GM12878 (cell line): Measurements from ENCODE around the gene SLC25A26. TPM values are rescaled to one million over a fixed set of nuclear protein-coding genes. Genes with fewer than 3 reads are reported as not detected.

ENCODE experiments used
- ATAC-seq: fragments of 200-7000 bp; cut with Tn5 transposase; 3 replicates; pipeline ENCODE4 v1.9.1; 2020; ENCODE audit warnings: mild to moderate bottlenecking, moderate library complexity
- BruUV-seq: library from RNA; stranded (reverse); fragments of 400-500 nt; replicated peaks from 2 replicates; lab custom pipeline; 2021; lab: Mats Ljungman, UMichigan
- CTCF ChIA-PET: fragments of 300-600 bp; sonication (Branson Sonifier 250); formaldehyde crosslinking; extraction: SDS; loops from one replicate; lab custom pipeline; 2021; ENCODE audit warnings: inconsistent platforms; lab: Yijun Ruan, JAX
- POLR2A ChIA-PET: fragments of 350-600 bp; formaldehyde crosslinking; extraction: SDS; loops from one replicate; lab custom pipeline; 2021; ENCODE audit warnings: inconsistent platforms; lab: Charles Lee
- RAD21 ChIA-PET: fragments of 300-600 bp; sonication (Branson Sonifier 250); formaldehyde crosslinking; loops from one replicate; lab custom pipeline; 2023; ENCODE audit warnings: antibody characterized with exemption; ENCODE audit not compliant: unreplicated experiment; lab: Charles Lee
- SMC1A ChIA-PET: fragments of 300-600 bp; sonication (Branson Sonifier 250); formaldehyde crosslinking; loops from one replicate; lab custom pipeline; 2023; ENCODE audit not compliant: unreplicated experiment, uncharacterized antibody; lab: Charles Lee
- DNase-seq: peaks from one replicate; pipeline ENCODE4 v3.0.0-alpha.2; 2011; ENCODE audit warnings: low read depth, low spot score
- FAIRE-seq: peaks from 3 replicates; lab custom pipeline; 2011; peaks lifted over from hg19 to GRCh38; lab: Jason Lieb, UNC
- H2AFZ ChIP-seq: 2 replicates; pipeline ENCODE4 v1.6.0; 2011; ENCODE audit warnings: low read depth, low read length, control low read depth; ENCODE audit not compliant: control insufficient read depth
- H3K27ac ChIP-seq: 2 replicates; pipeline ENCODE4 v1.5.1; 2011; ENCODE audit warnings: control low read depth; ENCODE audit not compliant: control insufficient read depth, insufficient read depth
- H3K27me3 ChIP-seq, 2 experiments: replicated peaks in 1 of 2; 2 replicates each; pipeline versions ENCODE4 v1.6.0 to v1.6.1; 2011; ENCODE audit warnings: low read length in 1 of 2; ENCODE audit not compliant: control insufficient read depth in 2 of 2, insufficient read depth in 2 of 2
- H3K36me3 ChIP-seq, 2 experiments: 2 replicates each; pipeline ENCODE4 v1.5.1; 2011; ENCODE audit warnings: low read length in 1 of 2; ENCODE audit not compliant: control insufficient read depth in 2 of 2, insufficient read depth in 2 of 2
- H3K4me1 ChIP-seq: 2 replicates; pipeline ENCODE4 v1.6.1; 2011; ENCODE audit warnings: mild to moderate bottlenecking, low read length, moderate library complexity, mixed read lengths; ENCODE audit not compliant: control insufficient read depth, insufficient read depth
- H3K4me2 ChIP-seq: 2 replicates; pipeline ENCODE4 v1.6.0; 2011; ENCODE audit warnings: control low read depth; ENCODE audit not compliant: control insufficient read depth, insufficient read depth
- H3K4me3 ChIP-seq: fragments of 200-600 bp; sonication (generic); 2 replicates; pipeline ENCODE4 v1.5.1; 2016
- H3K79me2 ChIP-seq: 2 replicates; pipeline ENCODE4 v1.6.0; 2011; ENCODE audit warnings: low read length; ENCODE audit not compliant: control insufficient read depth, insufficient read depth
- H3K9ac ChIP-seq: 2 replicates; pipeline ENCODE4 v1.8.0; 2011; ENCODE audit warnings: low read length, control low read depth, mixed read lengths; ENCODE audit not compliant: control insufficient read depth, insufficient read depth
- H3K9me3 ChIP-seq: replicated peaks from 3 replicates; pipeline ENCODE4 v1.5.1; 2011; ENCODE audit warnings: mild to moderate bottlenecking, low read length; ENCODE audit not compliant: control insufficient read depth, insufficient read depth
- H4K20me1 ChIP-seq: 2 replicates; pipeline ENCODE4 v1.6.0; 2011; ENCODE audit not compliant: control insufficient read depth, insufficient read depth
- HDAC6 ChIP-seq: fragments of 200-600 bp; sonication (generic); IDR thresholded peaks from one replicate; pipeline ENCODE4 v1.8.0; 2017; ENCODE audit warnings: antibody characterized with exemption; ENCODE audit not compliant: unreplicated experiment
- MEF2B ChIP-seq: fragments of 450-650 bp; IDR thresholded peaks from 2 replicates; pipeline ENCODE4 v1.6.1; 2018; ENCODE audit warnings: mild to moderate bottlenecking, moderate library complexity; ENCODE audit not compliant: partially characterized antibody, poor library complexity, severe bottlenecking
- NR2C1 ChIP-seq: fragments of 450-650 bp; IDR thresholded peaks from 2 replicates; pipeline ENCODE4 v1.6.1; 2017; ENCODE audit warnings: antibody characterized with exemption, mild to moderate bottlenecking, moderate library complexity
- PAX8 ChIP-seq: fragments of 450-650 bp; IDR thresholded peaks from 2 replicates; pipeline ENCODE4 v1.6.1; 2017; ENCODE audit warnings: mild to moderate bottlenecking, moderate library complexity
- PML ChIP-seq: IDR thresholded peaks from 2 replicates; pipeline ENCODE4 v1.6.1; 2012; ENCODE audit warnings: low read length, inconsistent platforms
- POLR2AphosphoS2 ChIP-seq: IDR thresholded peaks from 2 replicates; pipeline ENCODE4 v1.6.1; 2011; ENCODE audit warnings: low read depth, mild to moderate bottlenecking, low read length, improper control_type of control experiment, moderate library complexity
- RB1 ChIP-seq: fragments of 450-650 bp; formaldehyde crosslinking; IDR thresholded peaks from 2 replicates; pipeline ENCODE4 v1.6.1; 2017; ENCODE audit warnings: mild to moderate bottlenecking, borderline replicate concordance
- RCOR1 ChIP-seq: conservative IDR thresholded peaks from 2 replicates; pipeline ENCODE4 v1.6.1; 2012; ENCODE audit warnings: low read depth, low read length, improper control_type of control experiment
- WGBS: methylation state at CpG from one replicate; pipeline ENCODE4 v1.1.6; 2016; ENCODE audit warnings: low lambda C conversion rate; ENCODE audit not compliant: insufficient replicate concordance, insufficient coverage; ENCODE audit errors: missing lambda C conversion rate; 5-methylcytosine and 5-hydroxymethylcytosine counted together
- in situ Hi-C: fragments of 300-500 bp; cut with MboI; formaldehyde crosslinking; loops from 9 replicates; pipeline ENCODE4 v1.14.3; 2018; ENCODE audit warnings: mixed read lengths
- intact Hi-C: fragments of 100-400 bp; cut with micrococcal nuclease; formaldehyde crosslinking; loops from one replicate; pipeline ENCODE4 v1.14.2; 2022; ENCODE audit not compliant: unreplicated experiment
- polyA plus RNA-seq, 11 experiments: library from polyadenylated mRNA; depleted of rRNA in 4 of 11; unstranded in 6 of 11; stranded (reverse) in 5 of 11; fragments of >200 nt; fragmentation: Nextera tagmentation in 4 of 11; fragmentation: Illumina TruSeq in 1 of 11; extraction: Ambion mirVana in 4 of 11; extraction: Trizol in 1 of 11; gene quantifications; 1 replicate in 1 of 11; 2 replicates in 10 of 11; pipeline versions ENCODE4 v1.2.1 to v1.2.3, GENCODE V29; 2011 to 2016; ENCODE audit warnings: inconsistent platforms in 2 of 11, missing spikeins in 2 of 11, low read depth in 1 of 11
- total RNA-seq, 4 experiments: library from RNA; depleted of rRNA in 3 of 4; stranded (reverse); fragments of >200 nt in 3 of 4; fragmentation: Illumina TruSeq in 1 of 4; extraction: Trizol in 1 of 4; gene quantifications; 2 replicates each; pipeline versions ENCODE4 v1.2.1 to v1.2.3, GENCODE V29; 2013 to 2021
- TF ChIP-seq, protein P1 (sequence below): IDR thresholded peaks from 2 replicates; pipeline ENCODE4 v1.6.1; 2011; ENCODE audit warnings: borderline replicate concordance, low read depth, mild to moderate bottlenecking, moderate library complexity, low read length; ENCODE audit not compliant: insufficient read depth, poor library complexity, severe bottlenecking
- TF ChIP-seq, protein P2 (sequence below): fragments of 450-650 bp; IDR thresholded peaks from 2 replicates; pipeline ENCODE4 v1.6.1; 2016; ENCODE audit warnings: mild to moderate bottlenecking, moderate library complexity, borderline replicate concordance

Gene SLC25A26
- total and polyA plus RNA-seq, 10 of the 15 experiments (the other 5 are each of a cell fraction or from before 2014, with no cell fraction given): 14.6 to 49.7 (median 24.9) TPM

DNA sequence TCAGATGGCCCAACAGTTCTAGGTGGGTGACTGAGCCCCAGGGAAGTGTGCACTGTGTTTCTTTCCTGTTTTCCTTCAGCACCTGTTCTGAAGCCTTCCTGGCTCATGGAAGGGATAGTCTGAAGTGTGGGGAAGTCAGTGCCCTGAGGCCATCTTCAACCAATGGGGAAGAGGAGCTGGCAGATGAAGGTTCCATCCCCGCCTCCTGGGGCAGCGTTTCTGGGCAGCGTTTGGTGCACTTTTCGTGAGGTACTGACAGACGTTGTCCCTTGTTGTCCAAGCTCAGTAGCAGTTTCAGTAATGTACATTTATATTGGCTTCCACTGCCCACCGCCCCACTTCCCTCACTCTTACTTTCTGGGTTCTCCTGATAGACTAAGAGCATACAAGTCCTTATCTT lies 42.6 kb upstream of the SLC25A26 start:
- in situ Hi-C loops: no loop called here
- CTCF ChIA-PET: no interaction called here

More for the DNA sequence above, 42.6 kb upstream of the SLC25A26 start:
- no peaks in the 10 kb centered on the region for H4K20me1 ChIP-seq
- no peaks in the 10 kb centered on the region for H3K27me3 ChIP-seq
- FAIRE-seq (no peak), ATAC-seq (no peak), DNase-seq (no peak)
- H3K9me3 ChIP-seq: no peaks in the 10 kb centered on the region
- 30% methylated on average over 6 of the region's 6 CpGs for WGBS
- no peaks in the 10 kb centered on the region for H3K4me1 ChIP-seq
- SMC1A ChIA-PET: no interaction called here
- RAD21 ChIA-PET: no interaction called here
- no peak overlapping the region for H3K9ac ChIP-seq
- H2AFZ ChIP-seq: no peak overlapping the region
- TF ChIP-seq, protein P1, sequence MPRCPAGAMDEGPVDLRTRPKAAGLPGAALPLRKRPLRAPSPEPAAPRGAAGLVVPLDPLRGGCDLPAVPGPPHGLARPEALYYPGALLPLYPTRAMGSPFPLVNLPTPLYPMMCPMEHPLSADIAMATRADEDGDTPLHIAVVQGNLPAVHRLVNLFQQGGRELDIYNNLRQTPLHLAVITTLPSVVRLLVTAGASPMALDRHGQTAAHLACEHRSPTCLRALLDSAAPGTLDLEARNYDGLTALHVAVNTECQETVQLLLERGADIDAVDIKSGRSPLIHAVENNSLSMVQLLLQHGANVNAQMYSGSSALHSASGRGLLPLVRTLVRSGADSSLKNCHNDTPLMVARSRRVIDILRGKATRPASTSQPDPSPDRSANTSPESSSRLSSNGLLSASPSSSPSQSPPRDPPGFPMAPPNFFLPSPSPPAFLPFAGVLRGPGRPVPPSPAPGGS: no peak
- TF ChIP-seq MEF2B (no peak), RB1 (no peak), PML (no peak), PAX8 (no peak), HDAC6 (no peak), NR2C1 (no peak), POLR2AphosphoS2 (no peak), RCOR1 (no peak)
- TF ChIP-seq, protein P2, sequence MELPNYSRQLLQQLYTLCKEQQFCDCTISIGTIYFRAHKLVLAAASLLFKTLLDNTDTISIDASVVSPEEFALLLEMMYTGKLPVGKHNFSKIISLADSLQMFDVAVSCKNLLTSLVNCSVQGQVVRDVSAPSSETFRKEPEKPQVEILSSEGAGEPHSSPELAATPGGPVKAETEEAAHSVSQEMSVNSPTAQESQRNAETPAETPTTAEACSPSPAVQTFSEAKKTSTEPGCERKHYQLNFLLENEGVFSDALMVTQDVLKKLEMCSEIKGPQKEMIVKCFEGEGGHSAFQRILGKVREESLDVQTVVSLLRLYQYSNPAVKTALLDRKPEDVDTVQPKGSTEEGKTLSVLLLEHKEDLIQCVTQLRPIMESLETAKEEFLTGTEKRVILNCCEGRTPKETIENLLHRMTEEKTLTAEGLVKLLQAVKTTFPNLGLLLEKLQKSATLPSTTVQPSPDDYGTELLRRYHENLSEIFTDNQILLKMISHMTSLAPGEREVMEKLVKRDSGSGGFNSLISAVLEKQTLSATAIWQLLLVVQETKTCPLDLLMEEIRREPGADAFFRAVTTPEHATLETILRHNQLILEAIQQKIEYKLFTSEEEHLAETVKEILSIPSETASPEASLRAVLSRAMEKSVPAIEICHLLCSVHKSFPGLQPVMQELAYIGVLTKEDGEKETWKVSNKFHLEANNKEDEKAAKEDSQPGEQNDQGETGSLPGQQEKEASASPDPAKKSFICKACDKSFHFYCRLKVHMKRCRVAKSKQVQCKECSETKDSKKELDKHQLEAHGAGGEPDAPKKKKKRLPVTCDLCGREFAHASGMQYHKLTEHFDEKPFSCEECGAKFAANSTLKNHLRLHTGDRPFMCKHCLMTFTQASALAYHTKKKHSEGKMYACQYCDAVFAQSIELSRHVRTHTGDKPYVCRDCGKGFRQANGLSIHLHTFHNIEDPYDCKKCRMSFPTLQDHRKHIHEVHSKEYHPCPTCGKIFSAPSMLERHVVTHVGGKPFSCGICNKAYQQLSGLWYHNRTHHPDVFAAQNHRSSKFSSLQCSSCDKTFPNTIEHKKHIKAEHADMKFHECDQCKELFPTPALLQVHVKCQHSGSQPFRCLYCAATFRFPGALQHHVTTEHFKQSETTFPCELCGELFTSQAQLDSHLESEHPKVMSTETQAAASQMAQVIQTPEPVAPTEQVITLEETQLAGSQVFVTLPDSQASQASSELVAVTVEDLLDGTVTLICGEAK: no peak
- POLR2A ChIA-PET: no interaction called here
- H3K4me3 ChIP-seq: no peak overlapping the region
- H3K4me2 ChIP-seq: no peak overlapping the region
- no peak overlapping the region for H3K27ac ChIP-seq
- no peaks in the 10 kb centered on the region for H3K79me2 ChIP-seq
- intact Hi-C loops: no loop called here
- no TSS peak for BruUV-seq
- no peaks in the 10 kb centered on the region for H3K36me3 ChIP-seq
